Activated T-cell treated with anti-CD3 and anti-CD28 coated beads for 24 hours (primary cell): ENCODE results near the gene EGLN2.
"Not testable (repeated sequence)": the region's sequence is repeated elsewhere in the genome, so short reads cannot be mapped to it uniquely, and the experiment has no call there.

Experiments used
- DNase-seq: peaks from one replicate; pipeline ENCODE4 v3.0.0-alpha.2; 2020; ENCODE audit warnings: low read depth

The EGLN2 gene

DNA sequence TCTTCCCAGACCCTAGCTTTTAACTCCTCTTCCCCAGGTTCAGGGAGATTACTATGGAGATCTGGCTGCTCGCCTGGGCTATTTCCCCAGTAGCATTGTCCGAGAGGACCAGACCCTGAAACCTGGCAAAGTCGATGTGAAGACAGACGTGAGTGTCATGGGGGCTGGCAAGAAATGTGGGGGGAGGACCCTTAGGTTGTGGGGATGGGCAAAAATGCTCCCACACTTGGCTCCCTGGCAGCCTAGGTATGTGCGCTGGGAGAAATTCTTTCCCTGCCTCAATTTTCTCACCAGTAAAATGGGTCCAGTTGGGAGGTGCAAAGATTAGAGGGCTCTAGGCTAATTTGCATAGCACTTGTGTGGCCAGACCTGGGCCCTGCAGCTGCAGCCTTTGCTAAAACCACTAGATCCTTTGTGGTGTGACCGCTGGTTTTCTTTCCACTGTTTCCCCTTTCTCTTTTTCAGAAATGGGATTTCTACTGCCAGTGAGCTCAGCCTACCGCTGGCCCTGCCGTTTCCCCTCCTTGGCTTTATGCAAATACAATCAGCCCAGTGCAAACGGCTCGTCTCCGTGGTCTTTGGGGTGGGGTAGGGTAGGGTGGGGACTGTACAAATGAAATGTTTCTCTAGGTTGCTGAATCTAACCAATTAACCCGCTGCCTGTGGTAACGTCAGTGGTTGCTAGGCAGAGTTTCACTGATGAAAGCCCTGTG lies 21.9 kb upstream of the EGLN2 start:
- peak; percentile 82 for DNase-seq

DNA sequence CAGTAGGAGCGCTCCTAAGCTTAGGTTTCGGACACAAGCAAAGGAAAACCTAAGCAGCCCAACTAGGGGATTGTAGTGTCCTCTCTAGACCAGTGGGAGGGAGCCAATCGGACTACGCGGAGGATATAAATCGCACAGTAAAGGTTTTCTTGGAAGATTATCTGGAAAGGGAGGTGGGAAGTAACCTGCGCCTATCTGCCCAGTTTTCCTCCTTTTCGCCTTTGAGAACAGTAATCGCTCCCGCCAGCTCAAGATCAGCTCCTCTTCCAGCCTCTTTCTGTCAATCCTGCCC lies 21.4 kb upstream of the EGLN2 start:
- no peak for DNase-seq

DNA sequence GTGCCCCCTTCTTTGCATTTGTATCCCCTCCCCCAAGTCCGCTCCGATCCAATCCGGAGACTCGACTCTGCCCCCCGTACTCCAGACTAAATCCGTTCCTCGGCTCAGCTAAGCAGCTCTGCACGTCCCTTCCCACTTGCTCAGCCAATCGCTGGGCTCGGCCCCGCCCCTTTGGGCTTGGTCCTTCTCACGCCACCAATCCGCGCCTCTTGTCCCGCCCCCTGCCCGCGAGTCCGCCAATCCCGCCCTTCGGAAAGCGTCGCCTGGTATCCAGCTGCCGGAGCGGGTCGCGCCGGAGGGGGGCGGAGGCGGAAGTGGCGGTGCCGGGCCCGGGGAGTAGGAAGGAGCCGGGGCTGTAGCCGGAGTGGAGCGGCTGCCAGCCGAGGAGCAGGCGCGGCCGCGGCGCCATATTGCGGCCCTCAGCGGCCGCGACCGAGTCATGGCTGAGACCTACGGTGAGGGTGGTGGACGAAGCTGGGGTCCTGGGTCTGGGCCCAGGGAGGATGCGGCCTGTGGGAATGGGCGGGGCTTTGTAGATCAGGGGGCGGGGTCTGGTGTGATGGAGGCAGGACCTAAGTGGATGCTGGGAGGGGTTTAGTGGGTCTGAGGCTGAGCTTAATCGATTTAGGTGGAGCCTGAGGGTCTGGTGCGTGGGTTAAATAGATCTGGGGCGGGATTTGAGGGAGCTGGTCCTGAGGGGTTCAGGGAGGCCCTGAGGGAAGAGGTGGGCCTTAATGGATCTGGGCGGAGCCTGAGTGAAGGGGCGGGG lies 20.9 kb upstream of the EGLN2 start, which contains the start of gene RAB4B:
Gene RAB4B, plus strand, starts transcription at position 311 of the 769 bp plus-strand sequence. Its CDS starts 129 bp downstream, at position 440.
- peak; percentile 100 for DNase-seq

DNA sequence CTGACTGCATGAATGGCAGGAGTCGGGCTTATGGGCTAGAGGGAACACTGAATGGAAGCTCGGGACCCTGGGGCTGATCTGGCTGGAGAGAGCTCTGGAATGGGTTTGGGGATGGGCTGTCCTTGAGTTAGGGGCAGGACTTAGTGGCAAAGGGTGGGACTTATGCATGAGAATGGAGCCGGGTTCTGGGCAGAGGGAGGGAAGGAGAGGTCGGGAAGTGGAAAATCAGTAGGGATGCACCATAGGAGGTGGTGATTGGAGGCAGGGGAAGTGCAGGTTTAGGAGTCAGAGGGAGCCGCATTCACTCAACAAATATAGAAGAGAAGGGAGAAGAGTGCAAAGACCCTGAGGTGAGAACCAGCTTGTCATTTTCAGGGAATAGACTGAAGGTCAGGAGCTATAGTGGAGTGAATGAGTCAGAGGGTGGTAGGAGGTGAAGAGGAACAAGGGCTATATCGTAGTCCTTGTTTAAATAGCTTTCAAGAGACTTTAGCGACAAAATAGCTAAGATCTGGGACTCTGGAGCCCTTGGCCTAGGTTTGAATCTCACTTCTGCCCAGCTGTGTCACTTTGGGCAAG lies 20.2 kb upstream of the EGLN2 start:
- DNase-seq, result no peak

DNA sequence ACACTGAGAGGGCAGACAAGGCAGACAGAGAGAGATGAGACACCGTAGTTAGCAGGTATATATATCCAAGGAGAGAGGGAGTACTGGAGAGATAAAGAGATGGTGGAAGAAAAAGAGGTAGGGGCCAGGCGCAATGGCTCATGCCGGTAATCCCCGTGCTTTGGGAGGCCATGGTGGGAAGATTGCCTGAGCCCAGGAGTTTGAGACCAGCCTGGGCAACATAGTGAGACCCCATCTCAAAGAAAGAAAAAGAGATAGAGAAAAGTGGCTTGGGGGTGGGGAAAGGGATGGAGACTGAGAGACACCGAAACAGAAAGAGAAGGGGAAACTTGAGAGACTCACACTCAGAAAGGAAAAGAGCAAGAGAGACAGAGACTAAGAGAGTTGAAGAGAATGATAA lies 18.4 kb upstream of the EGLN2 start:
- DNase-seq, result no peak

DNA sequence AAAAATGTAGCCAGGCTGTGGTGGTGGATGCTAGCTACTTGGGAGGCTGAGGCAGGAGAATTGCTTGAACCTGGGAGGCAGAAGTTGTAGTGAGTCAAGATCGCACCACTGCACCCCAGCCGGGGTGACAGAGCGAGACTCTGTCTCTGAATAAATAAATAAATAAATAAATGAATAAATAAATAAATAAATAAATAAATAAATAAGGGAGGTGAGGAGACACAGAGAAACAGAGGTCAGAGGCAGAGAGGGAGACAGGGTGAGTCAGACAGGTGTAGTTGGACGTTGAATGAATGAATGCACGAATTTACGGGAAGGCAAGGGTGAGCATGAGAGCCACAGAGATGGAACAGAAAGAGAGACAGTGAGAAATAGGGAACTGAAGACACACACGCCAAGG lies 17.9 kb upstream of the EGLN2 start:
- DNase-seq, result no peak

DNA sequence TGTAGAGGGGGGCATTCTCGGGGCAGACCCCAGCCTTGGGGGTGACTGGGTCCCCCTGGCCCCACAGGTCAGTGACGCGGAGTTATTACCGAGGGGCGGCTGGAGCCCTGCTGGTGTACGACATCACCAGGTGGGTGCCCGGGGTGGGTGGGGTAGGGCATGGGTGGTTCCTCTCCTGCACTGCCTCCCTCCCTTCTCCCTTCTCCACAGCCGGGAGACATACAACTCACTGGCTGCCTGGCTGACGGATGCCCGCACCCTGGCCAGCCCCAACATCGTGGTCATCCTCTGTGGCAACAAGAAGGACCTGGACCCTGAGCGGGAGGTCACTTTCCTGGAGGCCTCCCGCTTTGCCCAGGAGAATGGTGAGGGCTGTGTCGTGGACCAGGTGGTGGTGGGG lies 15.3 kb upstream of the EGLN2 start:
- no peak for DNase-seq

DNA sequence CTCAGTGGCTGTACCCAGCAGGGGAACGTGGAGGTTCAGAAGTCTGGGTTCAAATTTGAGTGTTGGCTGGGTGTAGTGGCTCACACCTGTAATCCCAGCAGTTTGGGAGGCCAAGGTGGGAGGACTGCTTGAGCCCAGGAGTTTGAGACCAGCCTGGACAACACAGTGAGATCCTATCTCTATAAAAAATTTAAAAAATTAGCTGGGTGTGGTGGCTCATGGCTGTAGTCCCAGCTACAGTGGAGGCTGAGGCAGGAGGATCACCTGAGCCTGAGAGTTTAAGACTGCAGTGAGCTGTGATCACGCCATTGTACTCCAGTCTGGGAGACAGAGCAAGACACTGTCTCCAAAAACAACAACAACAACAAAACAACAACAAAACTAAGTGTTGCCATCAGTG lies 14.8 kb upstream of the EGLN2 start:
- not testable (repeated sequence) for DNase-seq

DNA sequence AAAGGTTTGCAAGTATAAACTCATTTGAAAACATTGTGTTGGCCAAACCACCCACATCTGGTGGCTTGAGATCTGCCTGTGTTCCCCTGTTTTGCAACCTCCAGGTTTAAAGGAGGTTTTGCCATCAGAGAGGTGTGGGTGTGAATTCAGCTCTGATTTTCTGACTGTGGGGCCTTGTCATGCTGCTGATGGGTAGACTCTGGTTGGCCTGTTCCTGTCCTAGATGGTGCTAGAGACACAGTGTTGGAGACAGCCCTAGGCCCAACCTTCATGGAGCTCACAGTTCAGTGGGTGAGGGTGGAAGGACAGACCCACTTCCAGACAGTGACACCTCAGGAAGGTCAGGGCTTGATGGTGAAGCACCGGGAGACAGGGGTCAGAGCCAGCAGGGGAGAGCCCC lies 13.5 kb upstream of the EGLN2 start:
- DNase-seq, result no peak

DNA sequence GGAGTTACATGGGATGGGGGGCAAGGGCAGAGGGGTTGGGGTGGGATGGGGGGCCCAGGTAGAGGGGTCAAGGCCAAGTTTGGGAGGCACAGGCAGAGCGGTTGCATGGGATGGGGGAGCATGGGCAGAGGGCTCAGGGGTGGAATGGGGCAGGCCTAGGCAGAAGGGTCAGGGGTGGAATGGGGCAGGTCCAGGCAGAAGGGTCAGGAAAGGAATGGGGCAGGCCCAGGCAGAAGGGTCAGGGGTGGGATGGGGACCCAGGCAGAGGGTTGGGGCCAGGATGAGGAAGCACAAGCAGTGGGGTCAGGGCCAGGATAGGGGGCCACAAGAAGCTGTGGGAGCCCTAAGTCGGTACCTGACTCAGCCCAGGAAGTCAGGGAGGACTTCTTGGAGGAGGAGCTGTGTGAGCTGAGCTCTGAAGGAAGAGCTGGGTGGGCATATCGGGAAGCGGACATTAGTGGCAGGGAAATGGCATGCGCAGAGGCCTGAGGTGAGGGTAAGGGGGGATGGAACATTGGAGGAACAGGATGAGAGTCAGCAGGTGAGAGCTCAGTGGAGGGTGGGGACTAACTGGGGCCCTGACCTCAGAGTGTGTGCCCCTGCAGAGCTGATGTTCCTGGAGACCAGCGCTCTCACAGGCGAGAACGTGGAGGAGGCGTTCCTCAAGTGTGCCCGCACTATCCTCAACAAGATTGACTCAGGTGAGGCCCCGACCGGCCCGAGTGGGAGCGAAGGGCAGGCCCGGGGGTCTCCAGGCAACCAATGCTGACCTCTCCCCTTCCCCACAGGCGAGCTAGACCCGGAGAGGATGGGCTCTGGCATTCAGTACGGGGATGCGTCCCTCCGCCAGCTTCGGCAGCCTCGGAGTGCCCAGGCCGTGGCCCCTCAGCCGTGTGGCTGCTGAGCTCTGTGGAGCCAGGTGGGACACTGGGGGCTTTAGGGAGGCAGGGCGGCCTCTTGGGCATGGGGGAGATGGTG lies 12.6 kb upstream of the EGLN2 start:
- no peak for DNase-seq

DNA sequence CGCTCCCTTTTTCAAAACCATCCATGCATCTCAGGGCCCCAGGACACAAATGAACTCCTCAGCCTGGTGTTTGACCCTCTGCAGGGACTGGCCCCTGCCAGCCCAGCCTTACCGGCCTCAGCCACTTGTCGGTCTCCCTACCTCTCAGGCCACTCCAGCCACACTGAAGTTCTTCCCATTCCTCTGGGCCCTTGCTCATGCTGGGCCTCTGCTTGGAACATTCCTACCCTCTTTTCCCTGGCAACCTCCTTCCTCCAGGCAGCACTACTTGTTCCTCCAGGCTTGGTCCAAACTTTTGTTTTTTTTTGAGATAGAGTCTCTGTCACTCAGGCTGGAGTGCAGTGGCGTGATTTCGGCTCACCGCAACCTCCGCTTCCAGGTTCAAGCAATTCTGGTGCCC lies 7.6 kb upstream of the EGLN2 start:
- no peak for DNase-seq

DNA sequence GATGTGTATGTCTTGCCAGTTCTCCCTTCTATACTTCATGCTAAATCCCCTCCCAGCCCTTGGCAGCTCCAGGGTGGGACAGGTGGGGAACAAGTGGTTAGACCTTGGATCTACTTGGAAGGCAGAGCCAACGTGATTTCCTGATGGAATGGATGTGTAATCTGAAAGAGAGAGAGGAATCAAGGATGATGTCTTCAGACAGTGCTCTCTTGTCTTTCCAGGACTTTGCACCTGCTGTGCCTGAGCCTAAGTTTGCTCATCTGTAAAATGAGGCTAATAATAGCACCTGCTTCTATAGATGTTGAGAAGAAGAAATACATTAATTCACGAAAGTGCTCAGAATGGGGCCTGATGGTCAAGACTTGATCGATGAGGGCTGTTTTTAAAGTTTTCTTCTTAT lies 7.0 kb upstream of the EGLN2 start:
- DNase-seq, result no peak

DNA sequence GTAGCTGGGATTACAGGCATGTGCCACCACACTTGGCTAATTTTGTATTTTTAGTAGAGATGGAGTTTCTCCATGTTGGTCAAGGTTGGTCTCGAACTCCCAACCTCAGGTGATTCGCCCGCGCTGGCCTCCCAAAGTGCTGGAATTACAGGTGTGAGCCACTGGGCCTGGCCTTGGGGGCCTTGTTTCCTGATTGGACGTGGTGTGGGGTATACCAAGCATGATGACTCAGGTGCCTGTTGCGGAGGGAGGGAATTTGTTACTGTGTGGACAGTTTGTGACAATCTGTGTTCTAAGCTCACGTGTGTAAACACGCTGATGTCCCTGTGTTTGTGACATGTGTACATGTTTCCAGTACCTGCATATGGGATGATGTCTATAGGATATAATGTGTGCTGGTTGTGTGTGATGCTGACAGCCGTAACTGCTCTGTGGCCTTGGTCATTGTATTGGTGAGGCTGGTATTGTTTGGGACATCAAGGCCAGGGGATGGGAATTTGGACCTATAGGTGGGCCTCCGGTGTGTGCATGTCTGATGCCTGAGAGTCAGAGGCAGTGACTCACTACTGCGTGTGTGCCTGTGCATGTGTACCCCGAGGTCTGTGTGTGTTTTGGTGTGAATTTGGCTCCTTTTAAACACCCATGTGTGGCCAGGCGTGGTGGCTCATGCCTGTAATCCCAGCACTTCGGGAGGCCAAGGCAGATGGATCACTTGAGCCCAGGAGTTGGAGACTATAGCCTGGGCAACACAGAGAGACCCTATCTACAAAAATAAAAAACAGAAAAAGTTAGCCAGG lies 1.6 kb upstream of the EGLN2 start:
- DNase-seq, result no peak

DNA sequence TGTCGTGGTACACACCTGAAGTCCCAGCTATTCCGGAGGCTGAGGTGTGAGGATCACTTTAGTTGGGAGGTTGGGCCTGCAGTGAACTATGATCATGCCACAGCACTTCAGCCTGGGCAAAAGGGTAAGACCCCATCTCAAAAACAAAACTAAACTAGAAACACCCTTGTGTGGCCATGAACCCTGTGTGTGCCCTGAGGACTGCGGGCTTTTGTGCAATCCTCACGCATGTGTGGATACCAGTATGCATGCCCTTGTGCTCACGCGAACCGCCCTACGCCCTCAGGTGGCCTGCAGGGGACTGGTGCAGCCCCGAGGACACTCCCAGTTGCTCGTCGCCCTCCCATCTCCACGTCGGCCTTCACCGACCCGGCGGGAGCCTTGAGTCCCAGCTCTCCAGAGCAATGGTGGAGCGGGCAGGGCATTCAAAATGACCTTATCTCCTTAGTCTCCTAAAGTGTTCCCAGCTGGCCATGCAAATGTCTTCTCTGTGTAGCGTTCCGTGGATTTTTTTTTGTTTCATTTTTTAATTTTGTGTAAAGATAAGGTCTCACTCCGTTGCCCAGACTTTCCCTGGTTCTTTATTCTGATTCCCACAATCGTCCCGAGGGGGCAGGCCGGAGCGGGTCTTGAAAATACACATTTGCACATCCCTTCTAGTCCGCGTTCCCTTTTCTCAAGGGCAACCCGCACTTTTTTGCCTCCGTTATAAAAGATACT lies 868 bp upstream of the EGLN2 start:
- no peak for DNase-seq

DNA sequence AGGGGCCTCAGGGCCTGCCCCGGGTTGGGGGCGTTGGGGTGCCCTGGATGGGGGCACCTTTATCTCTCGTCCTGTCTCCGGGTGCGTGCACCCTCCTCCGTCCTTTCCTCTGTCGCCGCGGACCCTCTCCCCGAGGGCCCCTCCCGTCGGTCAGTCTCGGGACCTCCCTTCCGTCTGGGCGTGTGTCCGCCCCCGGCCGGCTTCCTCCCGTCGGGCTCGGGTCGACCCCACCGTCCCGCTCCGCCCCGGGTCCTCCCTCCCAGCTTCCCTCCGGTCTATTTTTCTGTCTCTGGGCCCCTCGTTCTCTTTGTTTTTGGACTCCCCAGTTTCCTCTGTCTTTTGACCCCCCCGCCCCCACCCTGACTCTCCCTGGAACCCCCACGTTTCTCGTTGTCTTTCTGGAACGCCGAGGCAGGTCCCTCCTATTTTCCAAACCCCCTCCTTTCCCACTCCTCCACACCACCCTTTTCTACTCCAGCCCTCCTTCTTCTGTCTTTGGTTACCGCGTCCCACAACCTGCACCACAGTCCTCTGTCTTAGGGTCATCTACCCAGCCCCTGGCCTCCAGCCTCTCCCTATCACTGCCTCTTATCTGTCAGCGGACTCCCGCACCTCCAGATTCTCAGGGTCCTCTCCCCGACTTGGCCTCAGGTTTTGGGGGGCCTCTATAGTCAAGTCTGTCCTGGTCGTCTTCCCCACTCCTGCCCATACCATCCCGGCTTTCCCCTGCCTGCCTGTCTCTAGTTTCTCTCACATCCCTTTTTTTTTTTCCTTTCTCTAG lies 757 bp downstream of the EGLN2 start:
- DNase-seq, result no peak

DNA sequence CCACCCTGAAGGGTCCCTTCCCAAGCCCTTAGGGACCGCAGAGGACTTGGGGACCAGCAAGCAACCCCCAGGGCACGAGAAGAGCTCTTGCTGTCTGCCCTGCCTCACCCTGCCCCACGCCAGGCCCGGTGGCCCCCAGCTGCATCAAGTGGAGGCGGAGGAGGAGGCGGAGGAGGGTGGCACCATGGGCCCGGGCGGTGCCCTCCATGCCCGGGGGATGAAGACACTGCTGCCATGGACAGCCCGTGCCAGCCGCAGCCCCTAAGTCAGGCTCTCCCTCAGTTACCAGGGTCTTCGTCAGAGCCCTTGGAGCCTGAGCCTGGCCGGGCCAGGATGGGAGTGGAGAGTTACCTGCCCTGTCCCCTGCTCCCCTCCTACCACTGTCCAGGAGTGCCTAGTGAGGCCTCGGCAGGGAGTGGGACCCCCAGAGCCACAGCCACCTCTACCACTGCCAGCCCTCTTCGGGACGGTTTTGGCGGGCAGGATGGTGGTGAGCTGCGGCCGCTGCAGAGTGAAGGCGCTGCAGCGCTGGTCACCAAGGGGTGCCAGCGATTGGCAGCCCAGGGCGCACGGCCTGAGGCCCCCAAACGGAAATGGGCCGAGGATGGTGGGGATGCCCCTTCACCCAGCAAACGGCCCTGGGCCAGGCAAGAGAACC lies 1.5 kb downstream of the EGLN2 start:
- DNase-seq, result no peak

DNA sequence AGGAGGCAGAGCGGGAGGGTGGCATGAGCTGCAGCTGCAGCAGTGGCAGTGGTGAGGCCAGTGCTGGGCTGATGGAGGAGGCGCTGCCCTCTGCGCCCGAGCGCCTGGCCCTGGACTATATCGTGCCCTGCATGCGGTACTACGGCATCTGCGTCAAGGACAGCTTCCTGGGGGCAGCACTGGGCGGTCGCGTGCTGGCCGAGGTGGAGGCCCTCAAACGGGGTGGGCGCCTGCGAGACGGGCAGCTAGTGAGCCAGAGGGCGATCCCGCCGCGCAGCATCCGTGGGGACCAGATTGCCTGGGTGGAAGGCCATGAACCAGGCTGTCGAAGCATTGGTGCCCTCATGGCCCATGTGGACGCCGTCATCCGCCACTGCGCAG lies 2.0 kb downstream of the EGLN2 start:
- no peak for DNase-seq

DNA sequence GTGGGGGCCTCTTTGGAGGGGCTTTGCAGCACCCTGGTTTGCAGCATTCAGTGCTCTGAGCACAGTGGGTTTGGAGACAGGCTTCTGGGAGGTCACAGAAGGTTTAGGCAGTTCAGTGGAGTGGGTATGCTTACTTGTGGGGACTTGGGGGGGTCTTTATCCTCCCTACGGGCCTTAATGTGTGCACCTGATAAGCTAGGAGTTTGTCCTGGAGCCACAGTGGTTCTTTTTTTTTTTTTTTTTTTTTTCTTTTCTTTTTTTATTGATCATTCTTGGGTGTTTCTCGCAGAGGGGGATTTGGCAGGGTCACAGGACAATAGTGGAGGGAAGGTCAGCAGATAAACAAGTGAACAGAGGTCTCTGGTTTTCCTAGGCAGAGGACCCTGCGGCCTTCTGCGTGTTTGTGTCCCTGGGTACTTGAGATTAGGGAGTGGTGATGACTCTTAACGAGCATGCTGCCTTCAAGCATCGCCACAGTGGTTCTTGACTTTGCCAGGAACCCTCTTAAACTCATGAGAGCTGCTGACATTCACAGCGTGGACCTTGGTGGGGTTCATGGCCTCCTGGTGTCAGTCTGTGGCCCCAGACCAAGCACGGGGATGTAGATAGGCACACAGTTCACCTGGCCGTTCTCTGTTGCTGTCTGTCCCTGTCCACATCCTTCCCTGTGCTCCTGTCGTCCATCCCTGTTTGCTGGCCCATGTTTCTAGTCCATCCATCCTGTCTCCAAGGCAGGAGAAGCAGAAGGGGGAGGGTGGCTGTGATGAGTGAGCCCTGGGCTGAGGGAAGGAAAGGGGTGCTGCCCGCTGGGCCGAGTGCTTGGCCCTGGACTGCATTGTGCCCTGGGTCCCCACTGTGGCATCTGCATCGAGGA lies 2.7 kb downstream of the EGLN2 start:
- DNase-seq, result no peak
